HG03095 (cell line): ENCODE data around the gene ERMAP.
"Not testable (repeated sequence)": the region's sequence is repeated elsewhere in the genome, so short reads cannot be mapped to it uniquely, and the experiment has no call there.

Source experiments
- ATAC-seq: cut with Tn5 transposase; IDR thresholded peaks from one replicate; pipeline ENCODE4 v1.9.1; 2021; ENCODE audit warnings: moderate library complexity; ENCODE audit not compliant: unreplicated experiment

Gene ERMAP

GRCh38 chr1:42844592-42845140, 27.7 kb downstream of the ERMAP start:
- no peak for ATAC-seq

- no peak for ATAC-seq
Measured at GRCh38 chr1:42845193-42845592, 28.3 kb downstream of the ERMAP start.

- ATAC-seq, result no peak
Measured at GRCh38 chr1:42845866-42846256, 28.9 kb downstream of the ERMAP start.

- peak; percentile 83 for ATAC-seq
Measured at GRCh38 chr1:42846257-42847110, 29.6 kb downstream of the ERMAP start, which contains the start of gene ZNF691. Gene ZNF691 (plus strand): TSS chr1:42846613. CDS start chr1:42849659, 3,046 bp downstream.

- ATAC-seq, result no peak
Measured at GRCh38 chr1:42847111-42847595, 30.2 kb downstream of the ERMAP start.

- ATAC-seq, result no peak
Measured at GRCh38 chr1:42847721-42848460, 31.0 kb downstream of the ERMAP start.

- no peak for ATAC-seq
Measured at GRCh38 chr1:42848823-42849537, 32.1 kb downstream of the ERMAP start.

GRCh38 chr1:42849944-42850343, 33.0 kb downstream of the ERMAP start:
- no peak for ATAC-seq

GRCh38 chr1:42851420-42851819, 34.5 kb downstream of the ERMAP start:
- ATAC-seq, result no peak

- ATAC-seq, result no peak
Measured at GRCh38 chr1:42851960-42852607, 35.2 kb downstream of the ERMAP start.

- ATAC-seq, result no peak
Measured at GRCh38 chr1:42852608-42852980, 35.7 kb downstream of the ERMAP start.

- no peak for ATAC-seq
Measured at GRCh38 chr1:42853116-42853884, 36.4 kb downstream of the ERMAP start.

GRCh38 chr1:42856554-42856953, 39.6 kb downstream of the ERMAP start:
- ATAC-seq, result not testable (repeated sequence)

GRCh38 chr1:42859366-42859765, 42.4 kb downstream of the ERMAP start:
- not testable (repeated sequence) for ATAC-seq

- no peak for ATAC-seq
Measured at GRCh38 chr1:42860339-42861013, 43.6 kb downstream of the ERMAP start.

GRCh38 chr1:42861014-42861399, 44.1 kb downstream of the ERMAP start:
- no peak for ATAC-seq

GRCh38 chr1:42866549-42866948, 49.6 kb downstream of the ERMAP start:
- ATAC-seq, result no peak

GRCh38 chr1:42868466-42868865, 51.5 kb downstream of the ERMAP start:
- not testable (repeated sequence) for ATAC-seq

- ATAC-seq, result not testable (repeated sequence)
Measured at GRCh38 chr1:42869254-42869653, 52.3 kb downstream of the ERMAP start.
